HUES48 (cell line): ENCODE results near the gene BTBD9.

ENCODE experiments used
- H3K27ac ChIP-seq: one replicate; pipeline ENCODE4 v1.7.0; 2013; ENCODE audit warnings: low read depth, low read length, inconsistent platforms
- H3K27me3 ChIP-seq: 2 replicates; pipeline ENCODE4 v1.6.1; 2013; ENCODE audit warnings: mild to moderate bottlenecking, low read length; ENCODE audit not compliant: control insufficient read depth, insufficient read depth
- H3K36me3 ChIP-seq: 2 replicates; pipeline ENCODE4 v1.6.1; 2013; ENCODE audit warnings: low read length; ENCODE audit not compliant: control insufficient read depth, insufficient read depth
- H3K4me1 ChIP-seq: 2 replicates; pipeline ENCODE4 v1.6.1; 2013; ENCODE audit warnings: mild to moderate bottlenecking, low read length; ENCODE audit not compliant: control insufficient read depth, insufficient read depth
- H3K4me3 ChIP-seq: 2 replicates; pipeline ENCODE4 v1.5.1; 2013; ENCODE audit warnings: mild to moderate bottlenecking, low read depth, low read length
- H3K9ac ChIP-seq: 2 replicates; pipeline ENCODE4 v1.6.1; 2013; ENCODE audit warnings: mild to moderate bottlenecking, low read depth, low read length, moderate library complexity
- H3K9me3 ChIP-seq: 2 replicates; pipeline ENCODE4 v1.6.1; 2013; ENCODE audit warnings: low read length; ENCODE audit not compliant: control insufficient read depth, insufficient read depth

The BTBD9 gene

DNA sequence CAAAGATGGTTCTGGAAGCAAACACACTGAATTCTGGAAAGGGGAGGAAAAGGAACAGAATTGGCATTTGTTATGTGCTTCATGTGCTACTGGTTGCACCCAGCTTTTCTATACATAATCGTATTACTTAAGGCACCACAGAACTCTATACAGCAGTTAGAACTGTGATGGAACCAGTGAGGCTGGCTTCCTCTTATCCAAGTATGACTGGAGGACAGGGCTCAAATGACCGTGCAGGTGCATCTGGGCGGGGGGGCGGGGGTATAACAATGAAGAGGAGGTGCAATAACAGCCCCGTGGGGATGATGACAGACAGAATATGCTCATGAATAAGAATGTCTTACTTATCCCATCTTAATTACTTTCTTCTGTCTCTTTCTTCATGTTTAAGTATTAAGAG lies 144.2 kb downstream of the BTBD9 start:
- Histone ChIP-seq H3K4me3 (no peak overlapping the region), H3K27ac (no peak overlapping the region), H3K36me3 (no peaks in the 10 kb centered on the region), H3K9me3 (no peaks in the 10 kb centered on the region), H3K4me1 (peaks cover 10% of the 10 kb centered on the region; the same call in 1 of the 2 replicates), H3K27me3 (no peaks in the 10 kb centered on the region), H3K9ac (no peak overlapping the region)

- Histone ChIP-seq H3K4me3 (no peak overlapping the region), H3K9me3 (no peaks in the 10 kb centered on the region), H3K27ac (no peak overlapping the region), H3K36me3 (no peaks in the 10 kb centered on the region), H3K27me3 (no peaks in the 10 kb centered on the region), H3K4me1 (peaks cover 10% of the 10 kb centered on the region; the same call in 1 of the 2 replicates), H3K9ac (no peak overlapping the region)
These were observed 145.7 kb downstream of the BTBD9 start for GRCh38 chr6:38493931-38494547.

- peaks cover 10% of the 10 kb centered on the region; the same call in 1 of the 2 replicates for H3K4me1 ChIP-seq
- no peaks in the 10 kb centered on the region for H3K36me3 ChIP-seq
- no peaks in the 10 kb centered on the region for H3K27me3 ChIP-seq
These were observed 147.7 kb downstream of the BTBD9 start for GRCh38 chr6:38492031-38492430.

GRCh38 chr6:38489951-38490350 lies 149.8 kb downstream of the BTBD9 start:
- Histone ChIP-seq H3K27ac (no peak overlapping the region), H3K36me3 (no peaks in the 10 kb centered on the region), H3K4me1 (peaks cover 10% of the 10 kb centered on the region; the same call in 1 of the 2 replicates), H3K9ac (no peak overlapping the region), H3K27me3 (no peaks in the 10 kb centered on the region), H3K4me3 (no peak overlapping the region), H3K9me3 (no peaks in the 10 kb centered on the region)

More at GRCh38 chr6:38492031-38492430, 147.7 kb downstream of the BTBD9 start:
- Histone ChIP-seq H3K4me3 (no peak overlapping the region), H3K9me3 (no peaks in the 10 kb centered on the region), H3K9ac (no peak overlapping the region), H3K27ac (no peak overlapping the region)

DNA sequence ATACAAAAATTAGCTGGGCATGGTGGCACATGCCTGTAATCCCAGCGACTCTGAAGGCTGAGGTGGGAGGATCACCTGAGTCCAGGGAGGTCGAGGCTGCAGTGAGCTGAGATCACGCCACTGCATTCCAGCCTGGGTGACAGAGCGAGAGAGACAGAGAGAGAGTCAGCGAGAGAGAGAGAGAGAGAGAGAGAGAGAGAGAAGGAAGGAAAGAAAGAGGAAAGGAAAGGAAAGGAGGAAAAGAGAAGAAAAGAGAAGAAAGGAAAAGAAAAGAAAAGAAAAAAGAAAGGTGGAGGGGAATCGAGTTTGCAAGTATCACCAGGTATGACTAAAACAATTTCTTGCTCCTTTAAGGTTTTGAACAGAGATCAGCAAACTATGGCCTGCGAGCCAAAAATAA lies 152.3 kb downstream of the BTBD9 start:
- Histone ChIP-seq H3K9ac (no peak overlapping the region), H3K36me3 (no peaks in the 10 kb centered on the region), H3K4me3 (no peak overlapping the region), H3K27ac (no peak overlapping the region), H3K27me3 (no peaks in the 10 kb centered on the region), H3K9me3 (no peaks in the 10 kb centered on the region), H3K4me1 (0 out of 2 replicates have a peak, but pooled peaks cover 4% of the 10 kb centered on the region)

GRCh38 chr6:38485488-38485887 lies 154.2 kb downstream of the BTBD9 start:
- Histone ChIP-seq H3K27ac (no peak overlapping the region), H3K9ac (no peak overlapping the region), H3K4me3 (no peak overlapping the region), H3K27me3 (no peaks in the 10 kb centered on the region), H3K36me3 (no peaks in the 10 kb centered on the region), H3K9me3 (no peaks in the 10 kb centered on the region), H3K4me1 (peaks cover 6% of the 10 kb centered on the region; the same call in 1 of the 2 replicates)

DNA sequence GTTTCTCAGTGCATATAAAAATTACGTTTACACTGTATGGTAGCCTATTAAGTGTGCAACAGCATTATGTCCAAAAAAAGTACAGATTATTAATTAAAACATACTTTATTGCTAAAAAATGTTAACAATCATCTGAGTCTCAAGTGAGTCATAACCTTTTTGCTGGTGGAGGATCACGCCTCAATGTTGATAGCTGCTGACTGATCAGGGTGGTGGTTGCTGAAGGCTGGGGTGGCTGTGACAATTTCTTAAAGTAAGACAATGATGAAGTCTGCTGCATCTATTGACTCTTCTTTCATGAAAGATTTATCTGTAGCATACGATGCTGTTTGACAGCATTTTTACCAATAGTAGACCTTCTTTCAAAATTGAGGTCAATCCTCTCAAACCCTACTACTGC lies 155.1 kb downstream of the BTBD9 start:
- H3K4me3 ChIP-seq: no peak overlapping the region
- H3K9me3 ChIP-seq: no peaks in the 10 kb centered on the region
- H3K27me3 ChIP-seq: no peaks in the 10 kb centered on the region
- peaks cover 6% of the 10 kb centered on the region; the same call in 1 of the 2 replicates for H3K4me1 ChIP-seq
- no peaks in the 10 kb centered on the region for H3K36me3 ChIP-seq
- H3K27ac ChIP-seq: no peak overlapping the region
- no peak overlapping the region for H3K9ac ChIP-seq

DNA sequence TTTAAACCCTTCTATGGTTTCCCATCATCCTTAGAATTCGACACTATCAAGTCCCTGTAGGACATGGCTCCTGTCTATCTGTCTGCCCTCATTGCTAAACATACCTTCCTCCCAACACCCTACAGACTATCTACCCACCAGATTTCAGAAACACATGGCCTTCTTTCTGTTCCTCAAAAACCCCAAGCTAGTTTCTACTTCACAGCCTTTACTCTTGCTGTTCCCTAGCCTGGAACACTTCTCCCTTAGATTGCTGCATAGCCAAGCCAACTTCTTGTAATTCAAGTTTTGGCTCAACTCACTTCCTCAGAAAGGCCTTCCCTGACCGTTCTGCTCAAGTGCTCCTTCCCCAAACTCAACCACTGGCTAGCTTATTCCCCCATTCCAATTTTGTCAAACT lies 156.2 kb downstream of the BTBD9 start:
- H3K4me3 ChIP-seq: no peak overlapping the region
- no peak overlapping the region for H3K27ac ChIP-seq
- peaks cover 15% of the 10 kb centered on the region for H3K4me1 ChIP-seq
- no peaks in the 10 kb centered on the region for H3K36me3 ChIP-seq
- H3K27me3 ChIP-seq: no peaks in the 10 kb centered on the region; the same call in 1 of the 2 replicates
- no peaks in the 10 kb centered on the region for H3K9me3 ChIP-seq
- no peak overlapping the region for H3K9ac ChIP-seq

DNA sequence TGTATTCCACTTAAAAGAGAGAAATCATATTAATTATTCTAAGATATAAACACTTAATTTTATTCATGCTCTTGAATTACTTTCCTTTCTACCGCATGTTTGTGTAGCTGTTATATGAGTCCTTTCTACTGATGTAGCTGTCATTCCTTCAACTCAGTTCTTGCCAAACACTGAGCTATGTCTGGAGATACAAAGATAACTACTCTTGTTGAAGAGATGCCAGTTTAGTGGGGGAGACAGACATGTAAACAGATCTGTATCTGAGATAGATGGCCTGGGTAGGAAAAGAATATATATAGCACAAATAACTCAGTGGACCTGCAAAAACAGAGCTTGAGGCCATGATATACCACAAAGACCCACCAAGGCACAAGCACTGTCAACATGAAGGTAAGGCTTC lies 157.3 kb downstream of the BTBD9 start:
- H3K27me3 ChIP-seq: no peaks in the 10 kb centered on the region; the same call in 1 of the 2 replicates
- H3K4me1 ChIP-seq: peaks cover 24% of the 10 kb centered on the region
- H3K9me3 ChIP-seq: no peaks in the 10 kb centered on the region
- H3K4me3 ChIP-seq: no peak overlapping the region
- H3K27ac ChIP-seq: no peak overlapping the region
- no peaks in the 10 kb centered on the region for H3K36me3 ChIP-seq
- no peak overlapping the region for H3K9ac ChIP-seq

DNA sequence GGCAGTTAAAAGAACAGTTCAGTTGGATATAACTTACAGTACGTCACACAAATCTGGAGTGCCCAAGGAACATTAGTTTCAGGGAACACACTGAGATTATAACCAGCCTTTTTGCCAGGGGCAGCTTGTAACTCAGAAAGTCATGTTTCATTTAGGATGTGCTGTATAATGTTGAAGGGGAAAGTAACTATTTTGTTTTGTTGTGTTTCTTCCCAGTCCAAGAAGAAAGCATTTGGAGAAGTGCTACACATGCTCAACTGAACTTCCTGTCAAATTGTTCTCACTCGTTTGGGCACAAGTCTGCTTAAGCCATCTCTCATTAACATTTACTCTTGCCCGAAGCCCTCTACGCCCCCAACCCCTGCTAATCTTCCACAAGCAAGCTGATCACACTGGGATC lies 157.9 kb downstream of the BTBD9 start:
- H3K9me3 ChIP-seq: no peaks in the 10 kb centered on the region
- H3K4me1 ChIP-seq: peaks cover 31% of the 10 kb centered on the region
- no peak overlapping the region for H3K9ac ChIP-seq
- no peaks in the 10 kb centered on the region; the same call in 1 of the 2 replicates for H3K27me3 ChIP-seq
- no peaks in the 10 kb centered on the region for H3K36me3 ChIP-seq
- no peak overlapping the region for H3K4me3 ChIP-seq
- H3K27ac ChIP-seq: no peak overlapping the region

- Histone ChIP-seq H3K36me3 (no peaks in the 10 kb centered on the region), H3K27me3 (no peaks in the 10 kb centered on the region; the same call in 1 of the 2 replicates)
These were observed 158.4 kb downstream of the BTBD9 start for GRCh38 chr6:38481211-38481836.

More at GRCh38 chr6:38481211-38481836, 158.4 kb downstream of the BTBD9 start:
- Histone ChIP-seq H3K27ac (no peak overlapping the region), H3K4me3 (no peak overlapping the region), H3K9ac (no peak overlapping the region), H3K4me1 (peaks cover 36% of the 10 kb centered on the region), H3K9me3 (no peaks in the 10 kb centered on the region)
